Measurements from ENCODE around the gene RNF135. TPM values are rescaled to one million over a fixed set of nuclear protein-coding genes. Genes with fewer than 3 reads are reported as not detected.
A peak's percentile ranks its signal among the peaks of the same experiment; 100 is the strongest.

Gene RNF135
- total RNA-seq, 1 experiment from 2014 or later, result 8.0 TPM

- Histone ChIP-seq H2BK5ac (ENCODE audit: insufficient read length, low read length) (no peak overlapping the region), H3K79me2 (ENCODE audit: insufficient read depth, low read length) (no peaks in the 10 kb centered on the region), H3K9me3 (ENCODE audit: control insufficient read depth, low read depth, low read length) (no peaks in the 10 kb centered on the region), H3K56ac (ENCODE audit: insufficient read length, low read depth, low read length) (no peak overlapping the region), H2BK20ac (ENCODE audit: low read depth, low read length, poor library complexity, severe bottlenecking) (no peak overlapping the region), H3K23me2 (ENCODE audit: insufficient read length, low read depth, low read length, poor library complexity, severe bottlenecking) (peaks cover 10% of the 10 kb centered on the region), H4K20me1 (ENCODE audit: control insufficient read depth, insufficient read depth, insufficient read length) (no peaks in the 10 kb centered on the region), H2AK5ac (ENCODE audit: insufficient read length, low read length) (no peak overlapping the region), H3K27ac (ENCODE audit: insufficient read length, low read depth, low read length) (no peak overlapping the region), H3K14ac (ENCODE audit: insufficient read depth, low read length) (no peak overlapping the region), H2BK120ac (ENCODE audit: low read depth, low read length, poor library complexity, severe bottlenecking) (no peak overlapping the region), H3K4me2 (ENCODE audit: insufficient read depth, insufficient read length, low read length) (no peak overlapping the region), H4K91ac (ENCODE audit: insufficient read length, low read depth, low read length) (no peak overlapping the region), H4K8ac (replicated peaks; ENCODE audit: insufficient read length, low read depth, low read length) (no peak overlapping the region), H4K5ac (ENCODE audit: insufficient read length, low read depth, low read length) (no peak overlapping the region), H3K9ac (ENCODE audit: extremely low read depth, insufficient read length, low read length) (no peak overlapping the region), H2BK15ac (ENCODE audit: low read depth, low read length) (no peak overlapping the region), H2AFZ (ENCODE audit: low read length) (no peak overlapping the region), H3K23ac (ENCODE audit: insufficient read length, low read depth, low read length) (no peak overlapping the region), H3K79me1 (ENCODE audit: insufficient read depth, low read depth, low read length, poor library complexity, severe bottlenecking) (no peaks in the 10 kb centered on the region), H3K4me1 (ENCODE audit: insufficient read depth, low read length) (peaks cover 2% of the 10 kb centered on the region; the same call in 1 of the 2 replicates), H3K18ac (ENCODE audit: insufficient read length, low read depth, low read length) (no peak overlapping the region), H3T11ph (ENCODE audit: low read length) (no peak overlapping the region), H2BK12ac (ENCODE audit: insufficient read length, low read depth, low read length) (no peak overlapping the region), H3K27me3 (ENCODE audit: insufficient read depth, low read length) (peaks cover 21% of the 10 kb centered on the region; the same call in 1 of the 2 replicates), H3K4ac (ENCODE audit: low read depth, low read length) (no peak overlapping the region)
- Mint-ChIP-seq H3K4me1 (peaks cover 20 to 22% of the 10 kb centered on the region in 2 experiments), H3K27ac (no peak overlapping the region), H3K36me3 (ENCODE audit: insufficient read depth in 1 of 3, low read depth in 3 of 3) (no peaks in the 10 kb centered on the region; a peak in 1 of 7 replicates), H3K27me3 (ENCODE audit: low read depth) (peaks cover 65% of the 10 kb centered on the region), H3K9me3 (0 out of 5 replicates have a peak, but pooled peaks cover 0 to 2% of the 10 kb centered on the region in 2 experiments), H3K4me3 (no peak overlapping the region; a peak in 1 of 5 replicates)
- WGBS (ENCODE audit: extremely low coverage, insufficient read length, low lambda C conversion rate), result no CpG with 5 or more reads among the region's 2 CpGs
- no peak for DNase-seq
- peak; percentile 34; the same call in 2 of the 3 replicates for TF ChIP-seq CTCF (conservative IDR thresholded peaks at IDR 0.05)
These were observed 46.5 kb upstream of the RNF135 start for GRCh38 chr17:30924341-30924740.
